GM21737 (cell line): ENCODE data around the gene UPK3BL1.
"Not testable (repeated sequence)": the region's sequence is repeated elsewhere in the genome, so short reads cannot be mapped to it uniquely, and the experiment has no call there.

Experiments
- ATAC-seq: cut with Tn5 transposase; IDR thresholded peaks from one replicate; pipeline ENCODE4 v1.9.1; 2021; ENCODE audit warnings: mild to moderate bottlenecking, moderate library complexity; ENCODE audit not compliant: unreplicated experiment

Gene UPK3BL1

DNA sequence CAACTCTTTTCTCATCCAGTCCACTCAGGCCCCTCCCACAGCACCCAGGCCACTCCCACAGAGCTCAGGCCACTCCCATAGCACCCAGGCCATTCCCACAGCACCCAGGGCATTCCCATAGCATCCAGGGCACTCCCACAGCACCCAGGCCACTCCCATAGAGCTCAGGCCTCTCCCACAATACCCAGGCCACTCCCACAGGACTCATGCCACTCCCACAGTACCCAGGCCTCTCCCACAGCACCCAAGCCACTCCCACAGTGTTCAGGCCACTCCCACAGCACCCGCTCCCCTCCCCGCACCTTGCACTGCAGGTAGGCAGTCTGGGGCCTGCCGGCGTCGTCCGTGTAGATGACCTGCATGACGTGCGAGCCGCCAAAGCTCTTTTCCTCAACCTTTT is 52.7 kb downstream of the UPK3BL1 start:
- ATAC-seq = not testable (repeated sequence)
